ENCODE data around the gene ATXN1.

- TF ChIP-seq ZNF17 (CRISPR knock-in tag; IDR thresholded peaks at IDR 0.05) (no peak), ZNF142 (CRISPR knock-in tag; IDR thresholded peaks at IDR 0.05) (no peak), THAP11 (CRISPR knock-in tag; IDR thresholded peaks at IDR 0.05) (no peak), ZBTB26 (CRISPR knock-in tag; IDR thresholded peaks at IDR 0.05; ENCODE audit: borderline replicate concordance) (no peak), CTCF (CRISPR knock-in tag; IDR thresholded peaks at IDR 0.05) (no peak), HMGXB4 (CRISPR knock-in tag; IDR thresholded peaks at IDR 0.05; ENCODE audit: borderline replicate concordance in 1 of 2, low read depth in 1 of 2) (no peak), POGK (CRISPR knock-in tag; conservative IDR thresholded peaks at IDR 0.05) (no peak), PATZ1 (CRISPR knock-in tag; IDR thresholded peaks at IDR 0.05) (no peak), ZNF773 (CRISPR knock-in tag; IDR thresholded peaks at IDR 0.05; ENCODE audit: borderline replicate concordance) (no peak), HMGXB3 (CRISPR knock-in tag; IDR thresholded peaks at IDR 0.05; ENCODE audit: borderline replicate concordance) (no peak), ELF4 (CRISPR knock-in tag; IDR thresholded peaks at IDR 0.05; ENCODE audit: borderline replicate concordance) (no peak), ZNF121 (CRISPR knock-in tag; IDR thresholded peaks at IDR 0.05) (no peak), EZH2 (conservative IDR thresholded peaks at IDR 0.05; ENCODE audit: low read depth, low read length) (no peak), RCOR2 (CRISPR knock-in tag; IDR thresholded peaks at IDR 0.05) (no peak)
These were observed 347.1 kb downstream of the ATXN1 start for GRCh38 chr6:16414205-16414604.
